Prostate gland (tissue), 2 donors: ENCODE data around the gene CA5A.

Experiments
- POLR2A ChIP-seq: fragments of 450-650 bp; IDR thresholded peaks from one replicate; pipeline ENCODE4 v1.6.1; 2016; ENCODE audit warnings: antibody characterized with exemption, mild to moderate bottlenecking
- TF ChIP-seq, protein P1 (sequence below), 4 experiments: fragments of 200-600 bp in 2 of 4; fragments of 450-650 bp in 2 of 4; sonication (generic) in 2 of 4; IDR thresholded peaks; 1 replicate in 3 of 4; 2 replicates in 1 of 4; pipeline ENCODE4 v1.5.1; 2016 to 2019; ENCODE audit warnings: antibody characterized with exemption in 4 of 4, mild to moderate bottlenecking in 2 of 4, moderate library complexity in 2 of 4

GRCh38 chr16:87882436-87883019 lies 53.8 kb downstream of the CA5A start:
- TF ChIP-seq, protein P1, sequence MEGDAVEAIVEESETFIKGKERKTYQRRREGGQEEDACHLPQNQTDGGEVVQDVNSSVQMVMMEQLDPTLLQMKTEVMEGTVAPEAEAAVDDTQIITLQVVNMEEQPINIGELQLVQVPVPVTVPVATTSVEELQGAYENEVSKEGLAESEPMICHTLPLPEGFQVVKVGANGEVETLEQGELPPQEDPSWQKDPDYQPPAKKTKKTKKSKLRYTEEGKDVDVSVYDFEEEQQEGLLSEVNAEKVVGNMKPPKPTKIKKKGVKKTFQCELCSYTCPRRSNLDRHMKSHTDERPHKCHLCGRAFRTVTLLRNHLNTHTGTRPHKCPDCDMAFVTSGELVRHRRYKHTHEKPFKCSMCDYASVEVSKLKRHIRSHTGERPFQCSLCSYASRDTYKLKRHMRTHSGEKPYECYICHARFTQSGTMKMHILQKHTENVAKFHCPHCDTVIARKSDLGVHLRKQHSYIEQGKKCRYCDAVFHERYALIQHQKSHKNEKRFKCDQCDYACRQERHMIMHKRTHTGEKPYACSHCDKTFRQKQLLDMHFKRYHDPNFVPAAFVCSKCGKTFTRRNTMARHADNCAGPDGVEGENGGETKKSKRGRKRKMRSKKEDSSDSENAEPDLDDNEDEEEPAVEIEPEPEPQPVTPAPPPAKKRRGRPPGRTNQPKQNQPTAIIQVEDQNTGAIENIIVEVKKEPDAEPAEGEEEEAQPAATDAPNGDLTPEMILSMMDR (IDR thresholded peaks at IDR 0.05) = no peak
- TF ChIP-seq POLR2A = no peak
